Thyroid gland (tissue), 4 donors: ENCODE measurements around the gene PAPPA2.
"Not testable (repeated sequence)": the region's sequence is repeated elsewhere in the genome, so short reads cannot be mapped to it uniquely, and the experiment has no call there.

ENCODE experiments used
- CTCF ChIP-seq, 6 experiments: fragments of 200-600 bp in 3 of 6; fragments of 450-650 bp in 3 of 6; sonication (generic) in 3 of 6; IDR thresholded peaks; one replicate each; pipeline ENCODE4 v1.5.1; 2016 to 2019; ENCODE audit warnings: antibody characterized with exemption in 6 of 6, mild to moderate bottlenecking in 2 of 6, inconsistent platforms in 1 of 6, moderate library complexity in 1 of 6
- POLR2A ChIP-seq, 2 donors: fragments of 450-650 bp; IDR thresholded peaks; one replicate each; pipeline ENCODE4 v1.6.1; 2017; ENCODE audit warnings: antibody characterized with exemption in 2 of 2, mild to moderate bottlenecking in 2 of 2, moderate library complexity in 1 of 2

- TF ChIP-seq CTCF, POLR2A (IDR thresholded peaks at IDR 0.05): not testable (repeated sequence)
These were observed 171.8 kb downstream of the PAPPA2 start for GRCh38 chr1:176634733-176635132.
